Fibroblast of lung (primary cell): Measurements from ENCODE around the gene QSOX2.

Experiments used
- CTCF ChIP-seq, 2 donors: IDR thresholded peaks in 1 of 2; conservative IDR thresholded peaks in 1 of 2; 1 replicate in 1 of 2; 2 replicates in 1 of 2; pipeline ENCODE4 v1.5.1; 2011 to 2012; ENCODE audit warnings: low read length in 2 of 2, control low read depth in 1 of 2, inconsistent platforms in 1 of 2, low read depth in 1 of 2, mild to moderate bottlenecking in 1 of 2
- EZH2 ChIP-seq: IDR thresholded peaks from 2 replicates; pipeline ENCODE4 v1.5.1; 2012; ENCODE audit warnings: low read length, control low read depth, mild to moderate bottlenecking; ENCODE audit errors: missing control alignments

GRCh38 chr9:136177224-136177623 is 68.4 kb downstream of the QSOX2 start:
- no peak for TF ChIP-seq EZH2
- no peak for TF ChIP-seq CTCF (conservative IDR thresholded peaks at IDR 0.05 in 1 of 2, IDR thresholded peaks at IDR 0.05 in 1 of 2; ENCODE audit: low read depth in 1 of 2, low read length in 2 of 2)
